HG02973 (cell line): ENCODE measurements around the gene TLR8.
"Not testable (repeated sequence)": the region's sequence is repeated elsewhere in the genome, so short reads cannot be mapped to it uniquely, and the experiment has no call there.

ENCODE experiments used
- ATAC-seq: cut with Tn5 transposase; IDR thresholded peaks from one replicate; pipeline ENCODE4 v1.9.1; 2021; ENCODE audit warnings: moderate library complexity; ENCODE audit not compliant: unreplicated experiment

Gene TLR8

GRCh38 chrX:12944452-12944851 is 38.0 kb downstream of the TLR8 start:
- ATAC-seq: not testable (repeated sequence)

GRCh38 chrX:12945494-12945893 is 39.1 kb downstream of the TLR8 start:
- no peak for ATAC-seq

GRCh38 chrX:12946406-12946805 is 40.0 kb downstream of the TLR8 start:
- no peak for ATAC-seq

- peak; percentile 31 for ATAC-seq
Measured at GRCh38 chrX:12946838-12947544, 40.6 kb downstream of the TLR8 start.

GRCh38 chrX:12947545-12948235 is 41.3 kb downstream of the TLR8 start:
- no peak for ATAC-seq

- no peak for ATAC-seq
Measured at GRCh38 chrX:12948495-12948894, 42.1 kb downstream of the TLR8 start.

- no peak for ATAC-seq
Measured at GRCh38 chrX:12949205-12949926, 42.9 kb downstream of the TLR8 start.

GRCh38 chrX:12949927-12950656 is 43.7 kb downstream of the TLR8 start:
- ATAC-seq: peak; percentile 46

- peak; percentile 48 for ATAC-seq
Measured at GRCh38 chrX:12950851-12951594, 44.6 kb downstream of the TLR8 start.

- ATAC-seq: no peak
Measured at GRCh38 chrX:12951595-12951975, 45.2 kb downstream of the TLR8 start.

- no peak for ATAC-seq
Measured at GRCh38 chrX:12953420-12953819, 47.0 kb downstream of the TLR8 start.

- ATAC-seq: no peak
Measured at GRCh38 chrX:12954376-12954775, 48.0 kb downstream of the TLR8 start.

- no peak for ATAC-seq
Measured at GRCh38 chrX:12954981-12955380, 48.6 kb downstream of the TLR8 start.

- ATAC-seq: peak; percentile 33
Measured at GRCh38 chrX:12955882-12956703, 49.7 kb downstream of the TLR8 start.

- peak; percentile 68 for ATAC-seq
Measured at GRCh38 chrX:12956704-12957534, 50.5 kb downstream of the TLR8 start.

- ATAC-seq: no peak
Measured at GRCh38 chrX:12958059-12958458, 51.6 kb downstream of the TLR8 start.

- ATAC-seq: no peak
Measured at GRCh38 chrX:12958461-12958860, 52.0 kb downstream of the TLR8 start.

GRCh38 chrX:12961196-12961718 is 54.8 kb downstream of the TLR8 start:
- no peak for ATAC-seq
